Ascending aorta (tissue), 2 donors: ENCODE measurements around the gene NCOA4. TPM values are rescaled to one million over a fixed set of nuclear protein-coding genes. Genes with fewer than 3 reads are reported as not detected.

Experiments
- DNase-seq, 2 donors: peaks; one replicate each; pipeline ENCODE4 v3.0.0-alpha.2; 2019; ENCODE audit warnings: low spot score in 2 of 2
- H3K27ac ChIP-seq, 2 donors: fragments of 200-600 bp; sonication (generic); one replicate each; pipeline ENCODE4 v1.5.1; 2016 to 2017; ENCODE audit warnings: mild to moderate bottlenecking in 1 of 2
- H3K27me3 ChIP-seq: fragments of 200-600 bp; sonication (generic); one replicate; pipeline ENCODE4 v1.5.1; 2017
- H3K36me3 ChIP-seq, 2 donors: fragments of 200-600 bp; sonication (generic); one replicate each; pipeline ENCODE4 v1.5.1; 2016
- H3K4me1 ChIP-seq, 2 donors: fragments of 200-600 bp; sonication (generic); one replicate each; pipeline ENCODE4 v1.5.1; 2016 to 2017; ENCODE audit warnings: mild to moderate bottlenecking in 1 of 2
- H3K4me3 ChIP-seq, 2 donors: fragments of 200-600 bp; sonication (generic); one replicate each; pipeline ENCODE4 v1.5.1; 2016 to 2017; ENCODE audit warnings: mild to moderate bottlenecking in 1 of 2
- H3K9me3 ChIP-seq, 2 donors: fragments of 200-600 bp; sonication (generic); one replicate each; pipeline ENCODE4 v1.5.1; 2016
- CTCF ChIP-seq, 3 experiments: fragments of 200-600 bp in 2 of 3; fragments of 450-650 bp in 1 of 3; sonication (generic) in 2 of 3; IDR thresholded peaks; one replicate each; pipeline ENCODE4 v1.5.1; 2016 to 2019; ENCODE audit warnings: antibody characterized with exemption in 3 of 3, mild to moderate bottlenecking in 1 of 3, moderate library complexity in 1 of 3
- intact Hi-C: fragments of 100-400 bp; cut with DNase I; formaldehyde crosslinking; loops from one replicate; pipeline ENCODE4 v1.15.1; 2023
- total RNA-seq: library from RNA; depleted of rRNA; stranded (reverse); fragments of >200 nt; gene quantifications from one replicate; pipeline ENCODE4 v1.1.0, GENCODE V29; 2016

NCOA4 gene
- total RNA-seq, 1 donor from 2014 or later = 53.9 TPM

DNA sequence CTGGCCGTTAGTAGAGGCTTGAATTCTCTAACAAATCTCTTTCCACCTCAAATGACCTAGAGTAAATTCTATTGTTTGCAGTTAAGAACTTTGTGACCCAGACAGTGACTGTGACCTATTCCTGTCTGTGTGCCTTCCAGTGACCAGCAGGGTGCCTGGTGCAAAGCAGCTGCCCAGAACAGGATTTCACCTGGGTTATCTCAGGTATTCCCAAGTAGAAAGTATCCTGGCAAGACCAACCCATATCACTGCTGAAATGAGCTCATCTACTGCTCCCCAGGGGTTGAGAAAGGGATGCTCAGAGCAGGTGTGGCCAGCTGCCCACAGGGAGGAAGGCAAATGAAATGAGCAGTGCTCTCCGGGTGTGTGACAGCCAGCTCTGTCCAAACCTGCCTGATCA, 17.7 kb upstream of the NCOA4 start:
- intact Hi-C loops = no loop called here
- Histone ChIP-seq H3K36me3 (no peaks in the 10 kb centered on the region), H3K4me3 (no peak overlapping the region), H3K9me3 (no peaks in the 10 kb centered on the region), H3K4me1 (no peaks in the 10 kb centered on the region), H3K27me3 (no peaks in the 10 kb centered on the region), H3K27ac (no peak overlapping the region)
- no peak for DNase-seq
- TF ChIP-seq CTCF (IDR thresholded peaks at IDR 0.05) = no peak

- no peaks in the 10 kb centered on the region for H3K36me3 ChIP-seq
- no peak for TF ChIP-seq CTCF (IDR thresholded peaks at IDR 0.05)
- no peaks in the 10 kb centered on the region for H3K9me3 ChIP-seq
- no peak within 1 kb of the TSS for H3K27ac ChIP-seq
- DNase-seq = no peak
- H3K4me1 ChIP-seq = no peaks in the 10 kb centered on the region
- H3K27me3 ChIP-seq = no peaks in the 10 kb centered on the region
- intact Hi-C loops = no loop called here
- no peak within 1 kb of the TSS for H3K4me3 ChIP-seq
These were observed 15.8 kb upstream of the NCOA4 start, which contains the start of gene MSMB for GRCh38 chr10:46046261-46046660. TSS of gene MSMB (minus strand) at chr10:46046269. CDS start at chr10:46046237, 32 bp downstream.

DNA sequence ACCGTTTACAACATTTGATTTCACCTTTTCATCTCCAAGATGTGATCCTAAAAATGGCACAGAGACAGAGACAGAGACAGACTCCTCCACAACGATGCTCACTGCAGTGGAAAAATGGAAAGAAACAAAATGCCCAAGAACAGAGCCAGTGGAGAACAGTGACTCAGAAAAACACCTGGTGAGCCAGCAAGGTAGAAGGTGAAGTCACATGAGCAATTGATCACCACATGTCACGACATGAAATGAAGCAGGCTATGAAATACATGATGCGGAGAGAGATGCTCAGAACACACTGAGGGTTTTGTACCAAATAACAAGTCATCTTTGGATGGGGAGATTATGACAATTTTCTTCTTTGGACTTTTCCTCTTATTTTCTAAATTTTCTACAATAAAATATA, 12.1 kb upstream of the NCOA4 start:
- Histone ChIP-seq H3K27ac (no peak overlapping the region), H3K4me3 (no peak overlapping the region), H3K4me1 (no peaks in the 10 kb centered on the region), H3K27me3 (no peaks in the 10 kb centered on the region), H3K36me3 (no peaks in the 10 kb centered on the region), H3K9me3 (no peaks in the 10 kb centered on the region)
- no peak for DNase-seq
- intact Hi-C loops = no loop called here
- no peak for TF ChIP-seq CTCF (IDR thresholded peaks at IDR 0.05)

GRCh38 chr10:46040004-46040403, 9.6 kb upstream of the NCOA4 start:
- Histone ChIP-seq H3K36me3 (no peaks in the 10 kb centered on the region), H3K27ac (no peak overlapping the region), H3K4me1 (no peaks in the 10 kb centered on the region), H3K4me3 (no peak overlapping the region), H3K9me3 (no peaks in the 10 kb centered on the region), H3K27me3 (no peaks in the 10 kb centered on the region)
- intact Hi-C loops = no loop called here
- no peak for DNase-seq
- TF ChIP-seq CTCF (IDR thresholded peaks at IDR 0.05) = no peak

- no peak overlapping the region for H3K4me3 ChIP-seq
- H3K9me3 ChIP-seq = no peaks in the 10 kb centered on the region
- DNase-seq = no peak
- no peaks in the 10 kb centered on the region for H3K4me1 ChIP-seq
- TF ChIP-seq CTCF (IDR thresholded peaks at IDR 0.05) = no peak
- no peaks in the 10 kb centered on the region for H3K36me3 ChIP-seq
- no peaks in the 10 kb centered on the region for H3K27me3 ChIP-seq
- no peak overlapping the region for H3K27ac ChIP-seq
- intact Hi-C loops = no loop called here
These were observed 6.8 kb upstream of the NCOA4 start for GRCh38 chr10:46037107-46037825.
